H9 (cell line): Measurements from ENCODE around the gene MAGEA1. TPM values are rescaled to one million over a fixed set of nuclear protein-coding genes. Genes with fewer than 3 reads are reported as not detected.
"Not testable (repeated sequence)": the region's sequence is repeated elsewhere in the genome, so short reads cannot be mapped to it uniquely, and the experiment has no call there.

Experiments used
- DNase-seq: peaks from one replicate; pipeline ENCODE4 v3.0.0-alpha.2; 2017
- H2AFZ ChIP-seq: one replicate; pipeline ENCODE4 v1.6.1; 2013; ENCODE audit warnings: mild to moderate bottlenecking, low read length, control low read depth, moderate library complexity
- H2AK5ac ChIP-seq: 2 replicates; pipeline ENCODE4 v1.6.1; 2013; ENCODE audit warnings: low read length, control low read depth, mixed read lengths; ENCODE audit not compliant: insufficient read length
- H2BK120ac ChIP-seq: one replicate; pipeline ENCODE4 v1.6.1; 2013; ENCODE audit warnings: low read depth, mild to moderate bottlenecking, low read length, control low read depth, inconsistent platforms; ENCODE audit not compliant: poor library complexity, severe bottlenecking
- H2BK12ac ChIP-seq: 2 replicates; pipeline ENCODE4 v1.6.1; 2013; ENCODE audit warnings: low read length, control low read depth, mixed read lengths, low read depth; ENCODE audit not compliant: insufficient read length
- H2BK15ac ChIP-seq: 2 replicates; pipeline ENCODE4 v1.6.1; 2013; ENCODE audit warnings: low read depth, low read length, control low read depth
- H2BK20ac ChIP-seq: one replicate; pipeline ENCODE4 v1.6.1; 2013; ENCODE audit warnings: low read depth, mild to moderate bottlenecking, low read length, control low read depth, inconsistent platforms; ENCODE audit not compliant: poor library complexity, severe bottlenecking
- H2BK5ac ChIP-seq: 2 replicates; pipeline ENCODE4 v1.6.1; 2013; ENCODE audit warnings: low read length, control low read depth, mixed read lengths; ENCODE audit not compliant: insufficient read length
- H3K14ac ChIP-seq: 2 replicates; pipeline ENCODE4 v1.6.1; 2013; ENCODE audit warnings: low read length, control low read depth; ENCODE audit not compliant: insufficient read depth
- H3K18ac ChIP-seq: 2 replicates; pipeline ENCODE4 v1.6.1; 2013; ENCODE audit warnings: low read depth, mild to moderate bottlenecking, mixed read lengths, low read length, control low read depth; ENCODE audit not compliant: insufficient read length
- H3K23ac ChIP-seq: 2 replicates; pipeline ENCODE4 v1.6.1; 2013; ENCODE audit warnings: low read length, control low read depth, mixed read lengths, low read depth; ENCODE audit not compliant: insufficient read length
- H3K23me2 ChIP-seq: 2 replicates; pipeline ENCODE4 v1.6.1; 2013; ENCODE audit warnings: low read depth, mild to moderate bottlenecking, mixed read lengths, low read length, control low read depth; ENCODE audit not compliant: insufficient read length, poor library complexity, severe bottlenecking
- H3K27ac ChIP-seq: 2 replicates; pipeline ENCODE4 v1.5.1; 2013; ENCODE audit warnings: low read length, control low read depth, mixed read lengths, low read depth; ENCODE audit not compliant: insufficient read length
- H3K27me3 ChIP-seq: 2 replicates; pipeline ENCODE4 v1.6.1; 2013; ENCODE audit warnings: low read length, control low read depth, inconsistent platforms; ENCODE audit not compliant: insufficient read depth
- H3K4ac ChIP-seq: 2 replicates; pipeline ENCODE4 v1.6.1; 2013; ENCODE audit warnings: low read depth, mild to moderate bottlenecking, control low read depth, inconsistent platforms, low read length, moderate library complexity
- H3K4me1 ChIP-seq: 2 replicates; pipeline ENCODE4 v1.6.1; 2013; ENCODE audit warnings: low read length, control low read depth, inconsistent platforms; ENCODE audit not compliant: insufficient read depth
- H3K4me2 ChIP-seq: 2 replicates; pipeline ENCODE4 v1.6.1; 2013; ENCODE audit warnings: low read length, control low read depth, mixed read lengths; ENCODE audit not compliant: insufficient read length, insufficient read depth
- H3K56ac ChIP-seq: 2 replicates; pipeline ENCODE4 v1.6.1; 2013; ENCODE audit warnings: low read depth, mild to moderate bottlenecking, mixed read lengths, low read length, control low read depth; ENCODE audit not compliant: insufficient read length
- H3K79me1 ChIP-seq: 2 replicates; pipeline ENCODE4 v1.6.1; 2013; ENCODE audit warnings: low read depth, mild to moderate bottlenecking, moderate library complexity, low read length, control low read depth, inconsistent platforms; ENCODE audit not compliant: insufficient read depth, poor library complexity, severe bottlenecking
- H3K79me2 ChIP-seq: 2 replicates; pipeline ENCODE4 v1.6.1; 2013; ENCODE audit warnings: low read length, control low read depth, inconsistent platforms; ENCODE audit not compliant: insufficient read depth
- H3K9ac ChIP-seq: 2 replicates; pipeline ENCODE4 v1.6.1; 2013; ENCODE audit warnings: low read length, control low read depth, mixed read lengths; ENCODE audit not compliant: insufficient read length; ENCODE audit errors: extremely low read depth
- H3K9me3 ChIP-seq: one replicate; pipeline ENCODE4 v1.6.1; 2013; ENCODE audit warnings: low read depth, low read length, inconsistent platforms; ENCODE audit not compliant: control insufficient read depth
- H3T11ph ChIP-seq: one replicate; pipeline ENCODE4 v1.6.1; 2013; ENCODE audit warnings: mild to moderate bottlenecking, low read length, control low read depth, inconsistent platforms
- H4K20me1 ChIP-seq: one replicate; pipeline ENCODE4 v1.6.1; 2013; ENCODE audit not compliant: control insufficient read depth, insufficient read length, insufficient read depth
- H4K5ac ChIP-seq: 2 replicates; pipeline ENCODE4 v1.6.1; 2013; ENCODE audit warnings: low read depth, mild to moderate bottlenecking, mixed read lengths, low read length, control low read depth; ENCODE audit not compliant: insufficient read length
- H4K8ac ChIP-seq: replicated peaks from 2 replicates; pipeline ENCODE4 v1.6.1; 2013; ENCODE audit warnings: low read length, control low read depth, mixed read lengths, low read depth; ENCODE audit not compliant: insufficient read length
- H4K91ac ChIP-seq: 2 replicates; pipeline ENCODE4 v1.6.1; 2013; ENCODE audit warnings: low read depth, mild to moderate bottlenecking, moderate library complexity, mixed read lengths, low read length, control low read depth; ENCODE audit not compliant: insufficient read length
- H3K27ac Mint-ChIP-seq, 3 experiments: 2 replicates in 2 of 3; 3 replicates in 1 of 3; pipeline ENCODE4 v1.8.0; 2020 to 2021; ENCODE audit warnings: mixed read lengths in 3 of 3, mild to moderate bottlenecking in 1 of 3, moderate library complexity in 1 of 3
- H3K27me3 Mint-ChIP-seq: 2 replicates; pipeline ENCODE4 v1.8.0; 2021; ENCODE audit warnings: low read depth, mild to moderate bottlenecking, moderate library complexity, mixed read lengths
- H3K36me3 Mint-ChIP-seq, 3 experiments: 2 replicates in 2 of 3; 3 replicates in 1 of 3; pipeline ENCODE4 v1.8.0; 2020 to 2021; ENCODE audit warnings: low read depth in 3 of 3, mixed read lengths in 3 of 3; ENCODE audit not compliant: insufficient read depth in 1 of 3
- H3K4me1 Mint-ChIP-seq, 2 experiments: 2 replicates each; pipeline ENCODE4 v1.8.0; 2020; ENCODE audit warnings: mixed read lengths in 2 of 2
- H3K4me3 Mint-ChIP-seq, 2 experiments: 2 replicates in 1 of 2; 3 replicates in 1 of 2; pipeline ENCODE4 v1.8.0; 2020 to 2021; ENCODE audit warnings: mild to moderate bottlenecking in 2 of 2, mixed read lengths in 2 of 2, moderate library complexity in 1 of 2
- H3K9me3 Mint-ChIP-seq, 2 experiments: 2 replicates in 1 of 2; 3 replicates in 1 of 2; pipeline ENCODE4 v1.8.0; 2020; ENCODE audit warnings: mild to moderate bottlenecking in 2 of 2, mixed read lengths in 2 of 2, moderate library complexity in 1 of 2
- WGBS: extraction: QIAGEN DNeasy Blood & Tissue Kit; methylation state at CpG from one replicate; pipeline ENCODE4 v1.1.7; 2013; ENCODE audit warnings: missing lambda C conversion rate, low lambda C conversion rate, mixed read lengths; ENCODE audit not compliant: insufficient read length; ENCODE audit errors: extremely low coverage; 5-methylcytosine and 5-hydroxymethylcytosine counted together
- total RNA-seq: library from RNA; stranded (reverse); gene quantifications from 2 replicates; pipeline ENCODE4 v1.2.1, GENCODE V29; 2021
- TF ChIP-seq, protein P1 (sequence below): fragments of 200-600 bp; sonication (generic); conservative IDR thresholded peaks from 3 replicates; pipeline ENCODE4 v1.8.0; 2021; ENCODE audit warnings: antibody characterized with exemption, mild to moderate bottlenecking

Gene MAGEA1
- total RNA-seq, 1 experiment from 2014 or later, result not detected

DNA sequence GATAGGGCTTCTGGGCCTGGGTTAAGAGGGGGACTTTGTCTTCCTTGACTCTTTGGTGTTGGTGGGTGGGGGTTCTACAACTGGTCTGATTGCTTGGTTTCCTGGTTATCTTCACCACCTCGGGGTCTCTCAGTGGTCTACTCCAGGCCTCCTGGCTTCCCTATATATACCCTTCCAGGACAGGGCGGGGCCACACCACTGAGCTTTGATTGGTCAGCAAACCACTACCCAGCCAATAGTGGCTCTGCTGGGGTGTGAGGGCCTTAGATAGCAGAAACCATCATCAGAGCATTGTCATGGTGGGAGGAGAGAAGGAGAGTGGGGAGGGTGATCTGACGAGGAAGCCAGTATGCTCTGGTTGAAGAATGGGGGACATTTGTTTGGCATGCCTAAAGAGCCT is 14.4 kb upstream of the MAGEA1 start:
- peaks cover 0 to 17% (median 0%) of the 10 kb centered on the region in 3 experiments; a peak in 4 of 7 replicates for H3K36me3 Mint-ChIP-seq

DNA sequence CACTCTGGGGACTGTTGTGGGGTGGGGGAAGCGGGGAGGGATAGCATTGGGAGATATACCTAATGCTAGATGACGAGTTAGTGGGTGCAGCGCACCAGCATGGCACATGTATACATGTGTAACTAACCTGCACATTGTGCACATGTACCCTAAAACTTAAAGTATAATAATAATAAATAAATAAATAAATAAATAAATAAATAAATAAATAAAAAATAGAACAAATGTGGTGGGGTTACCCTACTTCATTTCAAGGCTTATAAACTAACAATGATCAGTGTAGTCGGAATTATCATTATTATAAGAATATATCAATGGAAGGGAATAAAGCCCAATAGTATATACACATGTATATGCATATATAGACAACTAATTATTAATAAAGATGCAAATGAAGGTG is 10.7 kb upstream of the MAGEA1 start:
- H3K14ac ChIP-seq, H2BK5ac ChIP-seq, H2BK20ac ChIP-seq, H3K4me1 Mint-ChIP-seq, H3K56ac ChIP-seq, H3K4me3 Mint-ChIP-seq, H4K91ac ChIP-seq, H3K4ac ChIP-seq, H3K18ac ChIP-seq, H3T11ph ChIP-seq, H3K4me2 ChIP-seq, H3K79me2 ChIP-seq, H3K27ac ChIP-seq, H3K27me3 ChIP-seq, H3K79me1 ChIP-seq, H3K23me2 ChIP-seq, H2AK5ac ChIP-seq, H3K27me3 Mint-ChIP-seq, H2AFZ ChIP-seq, DNase-seq, H3K9ac ChIP-seq, H2BK15ac ChIP-seq, H4K5ac ChIP-seq, H2BK12ac ChIP-seq, H3K4me1 ChIP-seq, H2BK120ac ChIP-seq, H4K20me1 ChIP-seq, H3K27ac Mint-ChIP-seq, H4K8ac ChIP-seq, H3K23ac ChIP-seq: not testable (repeated sequence)
- peaks cover 68 to 72% of the 10 kb centered on the region in 2 experiments for H3K9me3 Mint-ChIP-seq
- peaks cover 27% of the 10 kb centered on the region for H3K9me3 ChIP-seq
- no CpG with 5 or more reads among the region's 4 CpGs for WGBS
- peaks cover 0 to 19% (median 5%) of the 10 kb centered on the region in 3 experiments; a peak in 5 of 7 replicates for H3K36me3 Mint-ChIP-seq

More for the DNA sequence above, 14.4 kb upstream of the MAGEA1 start:
- no peak overlapping the region for H3K9ac ChIP-seq
- Mint-ChIP-seq H3K4me1 (no peaks in the 10 kb centered on the region), H3K9me3 (peaks cover 60 to 64% of the 10 kb centered on the region in 2 experiments), H3K27me3 (peaks cover 8% of the 10 kb centered on the region), H3K27ac (no peak overlapping the region), H3K4me3 (no peak overlapping the region)
- no peak overlapping the region for H2BK15ac ChIP-seq
- H3K79me1 ChIP-seq, result no peaks in the 10 kb centered on the region
- peaks cover 30% of the 10 kb centered on the region for H3K9me3 ChIP-seq
- H3K4ac ChIP-seq, result no peak overlapping the region
- no peak overlapping the region for H3T11ph ChIP-seq
- DNase-seq, result no peak
- H2AK5ac ChIP-seq, result no peak overlapping the region
- H4K5ac ChIP-seq, result no peak overlapping the region
- no peak overlapping the region for H2BK20ac ChIP-seq
- no peak overlapping the region for H3K4me2 ChIP-seq
- H4K20me1 ChIP-seq, result no peaks in the 10 kb centered on the region
- H3K18ac ChIP-seq, result no peak overlapping the region
- no peaks in the 10 kb centered on the region for H3K27me3 ChIP-seq
- no peak overlapping the region for H2BK120ac ChIP-seq
- no peak overlapping the region for H3K14ac ChIP-seq
- no peak overlapping the region for H3K27ac ChIP-seq
- TF ChIP-seq, protein P1, sequence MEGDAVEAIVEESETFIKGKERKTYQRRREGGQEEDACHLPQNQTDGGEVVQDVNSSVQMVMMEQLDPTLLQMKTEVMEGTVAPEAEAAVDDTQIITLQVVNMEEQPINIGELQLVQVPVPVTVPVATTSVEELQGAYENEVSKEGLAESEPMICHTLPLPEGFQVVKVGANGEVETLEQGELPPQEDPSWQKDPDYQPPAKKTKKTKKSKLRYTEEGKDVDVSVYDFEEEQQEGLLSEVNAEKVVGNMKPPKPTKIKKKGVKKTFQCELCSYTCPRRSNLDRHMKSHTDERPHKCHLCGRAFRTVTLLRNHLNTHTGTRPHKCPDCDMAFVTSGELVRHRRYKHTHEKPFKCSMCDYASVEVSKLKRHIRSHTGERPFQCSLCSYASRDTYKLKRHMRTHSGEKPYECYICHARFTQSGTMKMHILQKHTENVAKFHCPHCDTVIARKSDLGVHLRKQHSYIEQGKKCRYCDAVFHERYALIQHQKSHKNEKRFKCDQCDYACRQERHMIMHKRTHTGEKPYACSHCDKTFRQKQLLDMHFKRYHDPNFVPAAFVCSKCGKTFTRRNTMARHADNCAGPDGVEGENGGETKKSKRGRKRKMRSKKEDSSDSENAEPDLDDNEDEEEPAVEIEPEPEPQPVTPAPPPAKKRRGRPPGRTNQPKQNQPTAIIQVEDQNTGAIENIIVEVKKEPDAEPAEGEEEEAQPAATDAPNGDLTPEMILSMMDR, result no peak
- no peak overlapping the region for H2AFZ ChIP-seq
- H3K56ac ChIP-seq, result no peak overlapping the region
- no peak overlapping the region for H2BK12ac ChIP-seq
- WGBS, result no CpG with 5 or more reads among the region's 3 CpGs
- no peak overlapping the region for H3K23ac ChIP-seq
- H2BK5ac ChIP-seq, result no peak overlapping the region
- H3K4me1 ChIP-seq, result no peaks in the 10 kb centered on the region
- no peaks in the 10 kb centered on the region for H3K23me2 ChIP-seq
- H3K79me2 ChIP-seq, result no peaks in the 10 kb centered on the region
- H4K8ac ChIP-seq, result no peak overlapping the region
- no peak overlapping the region for H4K91ac ChIP-seq
